Hepatocyte (in vitro differentiated cells): ENCODE results near the gene ORM2. TPM values are rescaled to one million over a fixed set of nuclear protein-coding genes. Genes with fewer than 3 reads are reported as not detected.

ENCODE experiments used
- DNase-seq: peaks from one replicate; pipeline ENCODE4 v3.0.0-alpha.2; 2016; ENCODE audit warnings: low spot score
- H2AFZ ChIP-seq: fragments of 200-600 bp; sonication (generic); 2 replicates; pipeline ENCODE4 v1.6.0; 2016; ENCODE audit warnings: antibody characterized with exemption, mild to moderate bottlenecking
- H3K27ac ChIP-seq: fragments of 200-600 bp; sonication (generic); 2 replicates; pipeline ENCODE4 v1.5.1; 2016; ENCODE audit warnings: mild to moderate bottlenecking
- H3K27me3 ChIP-seq: fragments of 200-600 bp; sonication (generic); 2 replicates; pipeline ENCODE4 v1.6.1; 2016
- H3K36me3 ChIP-seq: fragments of 200-600 bp; sonication (generic); replicated peaks from 2 replicates; pipeline ENCODE4 v1.5.1; 2016; ENCODE audit warnings: low read depth; ENCODE audit not compliant: insufficient read depth
- H3K4me1 ChIP-seq: fragments of 200-600 bp; sonication (generic); 2 replicates; pipeline ENCODE4 v1.5.1; 2016; ENCODE audit warnings: mild to moderate bottlenecking, moderate library complexity; ENCODE audit not compliant: insufficient read depth
- H3K4me2 ChIP-seq: fragments of 200-600 bp; sonication (generic); 2 replicates; pipeline ENCODE4 v1.6.0; 2016
- H3K4me3 ChIP-seq: fragments of 200-600 bp; sonication (generic); 2 replicates; pipeline ENCODE4 v1.5.1; 2016; ENCODE audit warnings: mild to moderate bottlenecking
- H3K79me2 ChIP-seq: fragments of 200-600 bp; sonication (generic); 2 replicates; pipeline ENCODE4 v1.6.0; 2017; ENCODE audit warnings: mild to moderate bottlenecking
- H3K9me2 ChIP-seq: fragments of 200-600 bp; sonication (generic); replicated peaks from 2 replicates; pipeline ENCODE4 v1.6.0; 2017; ENCODE audit warnings: mild to moderate bottlenecking; ENCODE audit not compliant: insufficient read depth
- H3K9me3 ChIP-seq: fragments of 200-600 bp; sonication (generic); 2 replicates; pipeline ENCODE4 v1.5.1; 2016; ENCODE audit warnings: low read depth, mild to moderate bottlenecking
- H4K20me1 ChIP-seq: fragments of 200-600 bp; sonication (generic); 2 replicates; pipeline ENCODE4 v1.6.0; 2016; ENCODE audit warnings: mild to moderate bottlenecking; ENCODE audit not compliant: insufficient read depth, poor library complexity, severe bottlenecking
- EZH2 ChIP-seq: fragments of 200-600 bp; sonication (generic); IDR thresholded peaks from 2 replicates; pipeline ENCODE4 v1.6.1; 2016; ENCODE audit warnings: antibody characterized with exemption, mild to moderate bottlenecking, borderline replicate concordance
- EZH2phosphoT487 ChIP-seq: fragments of 200-600 bp; sonication (generic); IDR thresholded peaks from one replicate; pipeline ENCODE4 v1.6.1; 2018; ENCODE audit warnings: antibody characterized with exemption, mild to moderate bottlenecking, low read depth, moderate library complexity; ENCODE audit not compliant: unreplicated experiment, severe bottlenecking
- WGBS: methylation state at CpG from one replicate; pipeline ENCODE4 v1.1.6; 2016; ENCODE audit warnings: low lambda C conversion rate; ENCODE audit errors: missing lambda C conversion rate; 5-methylcytosine and 5-hydroxymethylcytosine counted together
- polyA plus RNA-seq: library from polyadenylated mRNA; unstranded; fragments of >200 nt; fragmentation: Nextera tagmentation; extraction: Ambion mirVana; gene quantifications from 2 replicates; pipeline ENCODE4 v1.2.1, GENCODE V29; 2016
- total RNA-seq: library from RNA; depleted of rRNA; stranded (reverse); fragments of >200 nt; gene quantifications from 2 replicates; pipeline ENCODE4 v1.2.3, GENCODE V29; 2014
- TF ChIP-seq, protein P1 (sequence below): fragments of 200-600 bp; sonication (generic); IDR thresholded peaks from 2 replicates; pipeline ENCODE4 v1.5.1; 2016; ENCODE audit warnings: antibody characterized with exemption, mild to moderate bottlenecking; ENCODE audit not compliant: poor library complexity

ORM2 gene
- total and polyA plus RNA-seq, 2 experiments from 2014 or later, result 52.0 to 136 TPM

DNA sequence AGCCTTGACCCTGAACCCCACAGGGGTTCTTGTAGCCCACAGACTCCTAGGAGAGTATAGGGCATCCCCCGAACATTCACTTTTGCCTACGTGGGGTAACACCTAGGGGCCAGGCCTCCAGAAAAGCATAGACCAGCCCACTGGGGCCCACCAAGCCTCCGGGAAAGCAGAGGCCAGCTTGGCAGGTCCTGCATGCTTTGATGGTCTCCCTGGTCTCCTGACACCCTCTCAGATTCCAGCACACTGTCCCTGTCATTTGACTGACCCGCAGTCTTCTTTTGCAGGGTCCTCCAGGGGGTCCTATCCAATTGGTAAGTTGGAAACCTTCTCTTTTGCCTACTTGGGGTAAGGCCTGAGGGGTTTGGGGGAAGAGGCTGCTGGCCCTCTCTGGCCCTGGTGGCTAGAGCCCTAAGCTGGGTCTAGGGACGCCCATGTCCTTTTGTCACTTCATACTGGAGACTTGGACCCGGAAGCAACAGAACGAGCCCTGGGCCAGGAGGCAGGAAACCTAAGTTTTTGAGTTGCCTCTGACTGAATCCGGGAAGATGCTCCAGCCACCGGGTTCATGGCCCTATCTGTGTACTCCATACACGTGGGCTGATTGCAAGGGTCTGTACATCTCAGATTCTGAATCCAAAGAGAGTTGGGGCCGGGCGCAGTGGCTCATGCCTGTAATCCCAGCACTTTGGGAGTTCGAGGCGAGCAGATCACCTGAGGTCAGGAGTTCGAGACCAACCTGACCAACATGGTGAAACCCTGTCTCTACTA lies 27.7 kb upstream of the ORM2 start:
- H4K20me1 ChIP-seq, result no peaks in the 10 kb centered on the region
- H3K9me3 ChIP-seq, result no peaks in the 10 kb centered on the region
- no peak for DNase-seq
- TF ChIP-seq, protein P1, sequence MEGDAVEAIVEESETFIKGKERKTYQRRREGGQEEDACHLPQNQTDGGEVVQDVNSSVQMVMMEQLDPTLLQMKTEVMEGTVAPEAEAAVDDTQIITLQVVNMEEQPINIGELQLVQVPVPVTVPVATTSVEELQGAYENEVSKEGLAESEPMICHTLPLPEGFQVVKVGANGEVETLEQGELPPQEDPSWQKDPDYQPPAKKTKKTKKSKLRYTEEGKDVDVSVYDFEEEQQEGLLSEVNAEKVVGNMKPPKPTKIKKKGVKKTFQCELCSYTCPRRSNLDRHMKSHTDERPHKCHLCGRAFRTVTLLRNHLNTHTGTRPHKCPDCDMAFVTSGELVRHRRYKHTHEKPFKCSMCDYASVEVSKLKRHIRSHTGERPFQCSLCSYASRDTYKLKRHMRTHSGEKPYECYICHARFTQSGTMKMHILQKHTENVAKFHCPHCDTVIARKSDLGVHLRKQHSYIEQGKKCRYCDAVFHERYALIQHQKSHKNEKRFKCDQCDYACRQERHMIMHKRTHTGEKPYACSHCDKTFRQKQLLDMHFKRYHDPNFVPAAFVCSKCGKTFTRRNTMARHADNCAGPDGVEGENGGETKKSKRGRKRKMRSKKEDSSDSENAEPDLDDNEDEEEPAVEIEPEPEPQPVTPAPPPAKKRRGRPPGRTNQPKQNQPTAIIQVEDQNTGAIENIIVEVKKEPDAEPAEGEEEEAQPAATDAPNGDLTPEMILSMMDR, result no peak
- TF ChIP-seq EZH2phosphoT487 (no peak), EZH2 (no peak)
- H3K27ac ChIP-seq, result no peak overlapping the region
- H3K9me2 ChIP-seq, result no peaks in the 10 kb centered on the region
- H2AFZ ChIP-seq, result no peak overlapping the region
- 87% methylated on average over 15 of the region's 15 CpGs for WGBS
- H3K36me3 ChIP-seq, result no peaks in the 10 kb centered on the region
- no peaks in the 10 kb centered on the region for H3K4me1 ChIP-seq
- H3K27me3 ChIP-seq, result no peaks in the 10 kb centered on the region
- H3K79me2 ChIP-seq, result no peaks in the 10 kb centered on the region
- H3K4me3 ChIP-seq, result no peak overlapping the region
- H3K4me2 ChIP-seq, result no peak overlapping the region

DNA sequence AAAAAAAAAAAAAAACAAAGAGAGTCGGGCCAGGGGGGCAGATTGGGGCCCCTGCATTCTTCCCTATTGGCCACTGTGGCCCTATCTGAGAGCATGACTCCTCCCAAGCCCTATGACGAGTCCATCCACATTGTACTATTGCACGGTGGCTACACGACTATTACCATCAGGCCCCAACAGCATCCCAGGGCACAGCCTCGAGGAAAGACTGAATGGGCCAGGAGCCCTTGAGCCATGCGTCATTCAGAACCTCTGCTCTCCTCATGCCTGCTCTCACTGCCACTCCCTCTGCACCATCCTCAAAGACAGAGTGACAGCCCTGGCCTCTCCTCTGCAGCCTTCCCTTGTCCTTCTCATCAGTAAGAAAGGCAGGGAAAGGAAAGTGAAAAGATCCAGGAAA lies 26.9 kb upstream of the ORM2 start:
- Histone ChIP-seq H3K27ac (no peak overlapping the region), H3K79me2 (no peaks in the 10 kb centered on the region), H3K27me3 (no peaks in the 10 kb centered on the region), H3K4me2 (no peak overlapping the region), H3K36me3 (no peaks in the 10 kb centered on the region), H3K4me1 (no peaks in the 10 kb centered on the region), H3K9me2 (no peaks in the 10 kb centered on the region), H4K20me1 (no peaks in the 10 kb centered on the region), H3K9me3 (no peaks in the 10 kb centered on the region), H2AFZ (no peak overlapping the region), H3K4me3 (no peak overlapping the region)
- DNase-seq, result no peak
- 88% methylated on average over 6 of the region's 6 CpGs for WGBS
- TF ChIP-seq EZH2, result no peak
- TF ChIP-seq, protein P1, result no peak
- TF ChIP-seq EZH2phosphoT487, result no peak

DNA sequence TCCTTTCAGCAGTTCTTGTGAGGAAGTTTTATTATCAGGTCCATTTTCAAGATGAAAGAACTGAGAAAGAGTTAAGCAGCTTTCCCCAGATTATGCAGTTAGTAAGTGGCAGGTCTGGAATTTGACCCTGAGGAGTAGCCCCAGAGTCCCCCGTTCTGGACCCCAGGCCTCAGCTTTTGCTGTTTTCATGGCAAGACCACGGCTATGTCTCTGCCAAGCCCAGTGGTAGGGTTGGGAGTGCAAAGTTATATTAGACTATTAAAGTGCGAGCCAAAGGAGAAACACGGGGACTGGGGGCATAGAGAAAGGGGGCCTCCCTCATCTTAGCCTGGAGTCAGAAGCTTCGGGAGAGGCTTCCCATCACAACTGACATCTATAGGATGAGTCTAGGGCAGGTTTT lies 26.1 kb upstream of the ORM2 start:
- no peaks in the 10 kb centered on the region for H4K20me1 ChIP-seq
- H3K27me3 ChIP-seq, result no peaks in the 10 kb centered on the region
- no peak overlapping the region for H3K27ac ChIP-seq
- DNase-seq, result no peak
- H3K9me2 ChIP-seq, result no peaks in the 10 kb centered on the region
- H3K4me1 ChIP-seq, result no peaks in the 10 kb centered on the region
- H3K4me3 ChIP-seq, result no peak overlapping the region
- H3K4me2 ChIP-seq, result no peak overlapping the region
- no peaks in the 10 kb centered on the region for H3K9me3 ChIP-seq
- H3K79me2 ChIP-seq, result no peaks in the 10 kb centered on the region
- no peak for TF ChIP-seq EZH2
- TF ChIP-seq, protein P1, result no peak
- no peak for TF ChIP-seq EZH2phosphoT487
- no peaks in the 10 kb centered on the region for H3K36me3 ChIP-seq
- H2AFZ ChIP-seq, result no peak overlapping the region
- 76% methylated on average over 5 of the region's 5 CpGs for WGBS
